Erythroblast (primary cell): ENCODE data around the gene MCF2L.

Source experiments
- GATA1 ChIP-seq: IDR thresholded peaks from 2 replicates; pipeline ENCODE4 v1.6.1; 2011; ENCODE audit warnings: low read depth, mild to moderate bottlenecking, control low read depth, low read length, moderate library complexity
- POLR2A ChIP-seq: IDR thresholded peaks from 2 replicates; pipeline ENCODE4 v1.6.1; 2011; ENCODE audit warnings: mild to moderate bottlenecking, low read length

- TF ChIP-seq POLR2A (no peak), GATA1 (no peak)
Measured at GRCh38 chr13:113066746-113067145, 97.7 kb downstream of the MCF2L start.
